ENCODE measurements around the gene MYO1D. TPM values are rescaled to one million over a fixed set of nuclear protein-coding genes. Genes with fewer than 3 reads are reported as not detected.

The MYO1D gene
- total RNA-seq, 1 donor from 2014 or later = 36.9 TPM

DNA sequence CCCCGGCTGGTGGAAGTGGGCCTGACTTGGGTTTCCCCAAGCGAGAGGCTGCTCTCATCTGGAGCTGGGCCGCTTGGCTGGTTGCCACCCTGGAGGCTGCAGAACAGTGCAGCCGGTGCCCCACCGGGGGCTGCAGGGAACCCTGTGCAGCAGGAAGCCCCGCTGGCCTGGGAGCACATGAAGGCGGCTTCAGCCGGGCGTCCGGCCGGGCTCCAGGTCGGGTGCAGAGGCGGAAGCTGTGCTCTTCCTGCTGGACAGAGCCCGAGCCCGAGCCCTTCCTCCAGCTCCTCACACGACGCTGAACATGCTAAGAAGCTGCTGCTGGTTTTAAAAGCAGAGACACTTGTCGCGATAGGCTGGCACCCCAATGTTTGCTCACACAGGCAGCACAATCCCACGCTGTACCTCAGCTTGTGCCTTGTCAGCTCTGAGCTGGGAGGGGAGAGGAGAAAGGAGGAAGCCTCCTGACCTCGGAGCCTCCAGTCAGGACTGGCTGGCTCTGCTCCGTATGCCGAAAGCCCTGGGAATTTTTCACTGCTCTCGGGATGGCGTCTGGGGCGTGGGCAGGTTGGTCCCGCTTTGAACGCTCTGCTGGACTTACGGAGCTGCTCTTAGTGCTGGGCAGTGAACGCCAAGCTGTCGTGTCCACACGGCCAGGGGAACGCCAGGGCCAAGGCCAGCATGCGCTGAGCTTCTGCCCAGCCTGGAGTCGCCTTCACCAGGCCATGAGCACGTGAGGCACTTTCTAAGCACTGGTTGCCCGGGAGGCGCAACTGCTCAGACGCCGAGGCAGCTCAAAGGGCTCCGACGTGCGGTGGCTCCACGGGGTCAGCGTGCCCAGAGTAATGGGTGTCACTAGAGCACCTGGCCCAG, 381.3 kb downstream of the MYO1D start:
- Mint-ChIP-seq H3K4me1 (ENCODE audit: low read depth) (no peaks in the 10 kb centered on the region), H3K9me3 (ENCODE audit: low read depth) (no peaks in the 10 kb centered on the region), H3K4me3 (ENCODE audit: low read depth) (no peak overlapping the region), H3K27ac (no peak overlapping the region), H3K27me3 (no peaks in the 10 kb centered on the region), H3K36me3 (ENCODE audit: insufficient read depth) (no peaks in the 10 kb centered on the region)
- no peak for DNase-seq (ENCODE audit: low spot score, unreplicated experiment)
- TF ChIP-seq, protein P1, sequence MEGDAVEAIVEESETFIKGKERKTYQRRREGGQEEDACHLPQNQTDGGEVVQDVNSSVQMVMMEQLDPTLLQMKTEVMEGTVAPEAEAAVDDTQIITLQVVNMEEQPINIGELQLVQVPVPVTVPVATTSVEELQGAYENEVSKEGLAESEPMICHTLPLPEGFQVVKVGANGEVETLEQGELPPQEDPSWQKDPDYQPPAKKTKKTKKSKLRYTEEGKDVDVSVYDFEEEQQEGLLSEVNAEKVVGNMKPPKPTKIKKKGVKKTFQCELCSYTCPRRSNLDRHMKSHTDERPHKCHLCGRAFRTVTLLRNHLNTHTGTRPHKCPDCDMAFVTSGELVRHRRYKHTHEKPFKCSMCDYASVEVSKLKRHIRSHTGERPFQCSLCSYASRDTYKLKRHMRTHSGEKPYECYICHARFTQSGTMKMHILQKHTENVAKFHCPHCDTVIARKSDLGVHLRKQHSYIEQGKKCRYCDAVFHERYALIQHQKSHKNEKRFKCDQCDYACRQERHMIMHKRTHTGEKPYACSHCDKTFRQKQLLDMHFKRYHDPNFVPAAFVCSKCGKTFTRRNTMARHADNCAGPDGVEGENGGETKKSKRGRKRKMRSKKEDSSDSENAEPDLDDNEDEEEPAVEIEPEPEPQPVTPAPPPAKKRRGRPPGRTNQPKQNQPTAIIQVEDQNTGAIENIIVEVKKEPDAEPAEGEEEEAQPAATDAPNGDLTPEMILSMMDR (IDR thresholded peaks at IDR 0.05; ENCODE audit: unreplicated experiment) = no peak

DNA sequence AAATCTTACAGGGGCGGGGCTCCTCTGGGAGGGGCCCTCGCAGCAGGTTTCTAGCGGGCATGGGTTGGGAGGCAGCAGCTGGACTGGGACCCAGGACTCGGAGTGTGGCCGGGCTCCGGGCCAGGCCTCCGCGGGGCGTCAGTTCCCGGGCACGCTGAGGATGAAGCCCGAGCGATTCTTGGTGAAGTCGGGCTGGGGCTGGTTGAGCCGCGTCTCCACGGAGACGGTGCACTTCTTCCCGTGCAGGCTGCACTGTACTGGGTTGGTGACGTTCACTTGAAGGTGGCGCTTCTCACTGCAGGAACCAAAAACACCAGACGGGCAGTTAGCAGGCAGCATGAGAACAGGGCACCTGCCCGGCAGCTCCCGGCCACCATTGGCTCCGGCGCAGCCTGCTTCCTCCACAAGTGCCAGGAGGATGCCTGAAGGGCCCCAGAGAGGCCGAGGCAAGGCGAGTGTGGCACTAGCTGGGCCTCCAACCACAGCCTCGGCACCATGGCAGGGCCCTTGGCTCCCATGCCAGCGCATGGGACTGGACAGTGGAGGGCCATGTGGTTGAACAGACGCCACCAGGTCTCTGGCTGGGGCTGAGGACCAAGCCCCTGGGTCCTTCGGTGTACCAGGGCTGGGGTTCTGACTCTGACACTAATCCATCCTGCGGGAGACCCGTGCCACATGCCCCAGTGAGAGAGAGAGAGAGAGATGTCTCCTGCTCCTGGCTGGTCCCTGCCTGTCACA, 382.1 kb downstream of the MYO1D start:
- Mint-ChIP-seq H3K27ac (no peak overlapping the region), H3K9me3 (ENCODE audit: low read depth) (no peaks in the 10 kb centered on the region), H3K27me3 (no peaks in the 10 kb centered on the region), H3K4me3 (ENCODE audit: low read depth) (no peak overlapping the region), H3K4me1 (ENCODE audit: low read depth) (peaks cover 5% of the 10 kb centered on the region), H3K36me3 (ENCODE audit: insufficient read depth) (no peaks in the 10 kb centered on the region)
- TF ChIP-seq, protein P1 (IDR thresholded peaks at IDR 0.05; ENCODE audit: unreplicated experiment) = no peak
- no peak for DNase-seq (ENCODE audit: low spot score, unreplicated experiment)

DNA sequence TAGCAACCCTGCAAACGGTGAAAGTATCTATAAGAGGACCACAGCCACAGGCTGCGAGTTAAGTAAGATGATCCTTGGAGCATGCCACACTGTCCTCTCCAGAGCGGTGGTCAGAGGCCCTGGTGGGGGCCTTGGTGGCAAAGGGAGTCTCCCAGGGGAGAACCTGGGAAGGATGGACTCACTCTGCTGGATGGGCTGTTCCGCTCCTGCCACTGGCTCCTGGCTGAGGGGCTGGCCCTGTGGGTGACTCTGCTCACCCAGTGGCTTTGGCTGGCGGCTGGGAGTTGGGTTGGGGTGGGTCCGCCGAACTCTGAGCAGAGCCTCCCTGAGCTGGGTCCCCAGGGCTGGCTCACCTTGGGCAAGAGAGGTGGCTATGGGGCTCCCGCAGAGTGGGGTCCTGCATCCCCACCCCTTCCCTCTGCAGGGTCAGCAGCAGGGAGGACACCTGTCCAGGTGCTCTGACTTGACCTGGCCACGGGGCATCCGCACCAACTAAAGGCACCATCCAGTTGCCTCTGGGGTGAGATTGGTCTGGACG, 382.9 kb downstream of the MYO1D start:
- Mint-ChIP-seq H3K9me3 (ENCODE audit: low read depth) (no peaks in the 10 kb centered on the region), H3K4me3 (ENCODE audit: low read depth) (no peak overlapping the region), H3K27ac (no peak overlapping the region), H3K4me1 (ENCODE audit: low read depth) (peaks cover 12% of the 10 kb centered on the region), H3K36me3 (ENCODE audit: insufficient read depth) (no peaks in the 10 kb centered on the region), H3K27me3 (no peaks in the 10 kb centered on the region)
- DNase-seq (ENCODE audit: low spot score, unreplicated experiment) = no peak
- TF ChIP-seq, protein P1 (IDR thresholded peaks at IDR 0.05; ENCODE audit: unreplicated experiment) = no peak

DNA sequence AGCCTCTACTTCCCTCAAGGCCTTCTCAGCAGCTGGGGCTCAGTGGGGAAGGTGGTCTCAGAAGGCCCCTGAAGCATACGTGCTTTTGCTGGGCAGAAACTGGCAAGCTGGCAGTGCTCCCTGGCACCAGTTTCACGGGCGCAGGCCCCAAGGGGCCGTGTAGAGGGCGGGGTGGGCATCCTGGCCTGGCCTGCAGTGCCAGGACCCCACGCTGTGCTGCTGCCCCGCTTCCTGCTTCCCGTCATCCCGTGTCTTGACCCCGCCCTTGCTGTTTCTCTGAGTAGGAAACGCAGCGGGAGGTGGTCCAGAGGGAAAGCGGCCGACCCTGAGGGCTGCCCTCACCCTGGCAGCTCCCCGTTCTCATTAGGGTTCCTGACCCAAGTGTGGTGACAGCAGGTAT, 383.4 kb downstream of the MYO1D start:
- Mint-ChIP-seq H3K27ac (no peak overlapping the region), H3K4me3 (ENCODE audit: low read depth) (no peak overlapping the region), H3K36me3 (ENCODE audit: insufficient read depth) (no peaks in the 10 kb centered on the region), H3K4me1 (ENCODE audit: low read depth) (peaks cover 15% of the 10 kb centered on the region), H3K9me3 (ENCODE audit: low read depth) (no peaks in the 10 kb centered on the region), H3K27me3 (no peaks in the 10 kb centered on the region)
- DNase-seq (ENCODE audit: low spot score, unreplicated experiment) = no peak
- TF ChIP-seq, protein P1 (IDR thresholded peaks at IDR 0.05; ENCODE audit: unreplicated experiment) = no peak

DNA sequence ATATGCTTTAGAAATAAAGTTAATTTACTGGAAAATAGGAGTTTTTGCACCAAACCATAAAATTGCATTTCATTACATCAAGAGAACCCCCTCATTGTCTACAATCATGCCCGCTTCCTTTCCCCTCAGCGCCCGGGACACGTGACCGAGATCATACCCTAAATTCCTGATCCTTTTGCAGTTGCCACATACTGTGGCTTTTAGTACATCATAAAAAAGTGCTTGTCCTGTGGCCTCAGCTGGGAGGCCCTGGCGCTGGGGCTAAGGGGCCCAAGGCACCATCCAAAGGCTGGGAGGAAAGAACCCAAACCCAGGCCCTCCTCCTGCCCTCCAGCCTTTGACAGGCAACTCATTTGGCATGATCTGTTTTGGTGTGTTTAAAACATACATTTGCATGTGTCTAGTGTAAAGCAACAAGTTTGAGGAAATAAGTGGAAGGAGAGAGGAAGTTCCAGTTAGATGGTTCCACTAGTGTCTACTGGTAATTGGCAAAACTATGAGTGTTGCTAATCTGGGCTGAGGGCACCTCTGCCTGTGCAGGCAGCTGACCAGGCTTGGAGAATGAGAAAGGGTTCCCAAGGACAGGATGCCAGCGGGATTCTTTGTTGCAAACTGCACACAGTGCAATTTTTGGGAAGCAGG, 384.2 kb downstream of the MYO1D start:
- TF ChIP-seq, protein P1 (IDR thresholded peaks at IDR 0.05; ENCODE audit: unreplicated experiment) = no peak
- Mint-ChIP-seq H3K4me1 (ENCODE audit: low read depth) (peaks cover 21% of the 10 kb centered on the region), H3K36me3 (ENCODE audit: insufficient read depth) (no peaks in the 10 kb centered on the region), H3K27me3 (no peaks in the 10 kb centered on the region), H3K9me3 (ENCODE audit: low read depth) (no peaks in the 10 kb centered on the region), H3K27ac (no peak overlapping the region), H3K4me3 (ENCODE audit: low read depth) (no peak overlapping the region)
- DNase-seq (ENCODE audit: low spot score, unreplicated experiment) = no peak

Measured in progenitor cell of endocrine pancreas (in vitro differentiated cells).